B cell (primary cell): ENCODE data around the gene SEMA6C.

ENCODE experiments used
- EZH2 ChIP-seq: IDR thresholded peaks from 2 replicates; pipeline ENCODE4 v1.6.1; 2012; ENCODE audit warnings: borderline replicate concordance, low read depth, mild to moderate bottlenecking, moderate library complexity, low read length; ENCODE audit not compliant: insufficient read depth, poor library complexity, severe bottlenecking
- TF ChIP-seq, protein P1 (sequence below): fragments of 200-600 bp; IDR thresholded peaks from one replicate; pipeline ENCODE4 v1.8.0; 2022; ENCODE audit warnings: antibody characterized with exemption, mild to moderate bottlenecking

DNA sequence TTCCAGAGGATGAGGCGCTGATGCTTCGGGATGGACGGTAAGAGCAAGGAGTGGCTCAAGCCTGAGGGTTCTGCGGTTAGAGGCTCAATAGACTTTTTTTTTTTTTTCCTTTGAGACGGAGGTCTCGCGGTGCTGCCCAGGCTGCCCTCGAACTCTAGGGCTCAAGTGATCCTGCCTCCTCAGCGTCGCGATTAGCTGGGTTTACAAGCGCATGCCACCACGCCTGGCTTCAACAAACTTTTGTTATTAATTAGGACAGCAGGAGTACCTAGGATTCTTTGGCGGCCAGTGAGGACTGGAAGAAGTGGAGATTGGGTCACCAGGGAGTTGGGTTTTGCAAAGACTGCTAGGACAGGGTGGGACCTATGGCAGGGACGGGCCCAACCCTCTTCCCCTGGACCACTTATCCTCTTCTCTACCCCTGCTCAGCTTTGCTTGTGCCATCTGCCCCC lies 20.1 kb upstream of the SEMA6C start:
- TF ChIP-seq, protein P1, sequence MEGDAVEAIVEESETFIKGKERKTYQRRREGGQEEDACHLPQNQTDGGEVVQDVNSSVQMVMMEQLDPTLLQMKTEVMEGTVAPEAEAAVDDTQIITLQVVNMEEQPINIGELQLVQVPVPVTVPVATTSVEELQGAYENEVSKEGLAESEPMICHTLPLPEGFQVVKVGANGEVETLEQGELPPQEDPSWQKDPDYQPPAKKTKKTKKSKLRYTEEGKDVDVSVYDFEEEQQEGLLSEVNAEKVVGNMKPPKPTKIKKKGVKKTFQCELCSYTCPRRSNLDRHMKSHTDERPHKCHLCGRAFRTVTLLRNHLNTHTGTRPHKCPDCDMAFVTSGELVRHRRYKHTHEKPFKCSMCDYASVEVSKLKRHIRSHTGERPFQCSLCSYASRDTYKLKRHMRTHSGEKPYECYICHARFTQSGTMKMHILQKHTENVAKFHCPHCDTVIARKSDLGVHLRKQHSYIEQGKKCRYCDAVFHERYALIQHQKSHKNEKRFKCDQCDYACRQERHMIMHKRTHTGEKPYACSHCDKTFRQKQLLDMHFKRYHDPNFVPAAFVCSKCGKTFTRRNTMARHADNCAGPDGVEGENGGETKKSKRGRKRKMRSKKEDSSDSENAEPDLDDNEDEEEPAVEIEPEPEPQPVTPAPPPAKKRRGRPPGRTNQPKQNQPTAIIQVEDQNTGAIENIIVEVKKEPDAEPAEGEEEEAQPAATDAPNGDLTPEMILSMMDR = no peak
- no peak for TF ChIP-seq EZH2
